Measurements from ENCODE around the gene SPTA1. TPM values are rescaled to one million over a fixed set of nuclear protein-coding genes. Genes with fewer than 3 reads are reported as not detected.
A peak's percentile ranks its signal among the peaks of the same experiment; 100 is the strongest.

Gene SPTA1
- total RNA-seq, 1 donor from 2014 or later, result 6.1 TPM

DNA sequence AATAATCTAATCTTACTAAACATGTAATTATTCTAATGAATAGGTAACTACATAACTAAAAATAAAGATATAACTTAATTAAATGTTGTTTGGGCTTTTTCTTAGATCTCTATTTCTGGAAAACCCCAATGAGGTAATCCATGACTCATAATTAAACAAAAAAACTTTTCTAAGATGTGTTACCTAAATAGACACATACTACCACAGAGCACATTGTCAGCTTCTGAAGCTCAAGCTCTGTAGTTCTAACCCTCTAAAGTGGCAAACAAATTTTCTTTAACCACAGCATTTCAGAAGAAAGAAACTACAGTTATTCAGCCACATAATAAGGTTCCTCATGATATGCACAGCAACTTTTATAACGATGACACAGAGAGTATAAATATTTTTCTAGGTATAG, 29.8 kb upstream of the SPTA1 start:
- DNase-seq (ENCODE audit: low spot score), result no peak
- Mint-ChIP-seq H3K27me3 (ENCODE audit: unreplicated experiment) (no peaks in the 10 kb centered on the region), H3K4me1 (ENCODE audit: unreplicated experiment) (peaks cover 25% of the 10 kb centered on the region), H3K4me3 (ENCODE audit: unreplicated experiment) (no peak overlapping the region), H3K36me3 (ENCODE audit: low read depth, unreplicated experiment) (no peaks in the 10 kb centered on the region), H3K27ac (ENCODE audit: unreplicated experiment) (no peak overlapping the region), H3K9me3 (ENCODE audit: unreplicated experiment) (no peaks in the 10 kb centered on the region)
- TF ChIP-seq, protein P1, sequence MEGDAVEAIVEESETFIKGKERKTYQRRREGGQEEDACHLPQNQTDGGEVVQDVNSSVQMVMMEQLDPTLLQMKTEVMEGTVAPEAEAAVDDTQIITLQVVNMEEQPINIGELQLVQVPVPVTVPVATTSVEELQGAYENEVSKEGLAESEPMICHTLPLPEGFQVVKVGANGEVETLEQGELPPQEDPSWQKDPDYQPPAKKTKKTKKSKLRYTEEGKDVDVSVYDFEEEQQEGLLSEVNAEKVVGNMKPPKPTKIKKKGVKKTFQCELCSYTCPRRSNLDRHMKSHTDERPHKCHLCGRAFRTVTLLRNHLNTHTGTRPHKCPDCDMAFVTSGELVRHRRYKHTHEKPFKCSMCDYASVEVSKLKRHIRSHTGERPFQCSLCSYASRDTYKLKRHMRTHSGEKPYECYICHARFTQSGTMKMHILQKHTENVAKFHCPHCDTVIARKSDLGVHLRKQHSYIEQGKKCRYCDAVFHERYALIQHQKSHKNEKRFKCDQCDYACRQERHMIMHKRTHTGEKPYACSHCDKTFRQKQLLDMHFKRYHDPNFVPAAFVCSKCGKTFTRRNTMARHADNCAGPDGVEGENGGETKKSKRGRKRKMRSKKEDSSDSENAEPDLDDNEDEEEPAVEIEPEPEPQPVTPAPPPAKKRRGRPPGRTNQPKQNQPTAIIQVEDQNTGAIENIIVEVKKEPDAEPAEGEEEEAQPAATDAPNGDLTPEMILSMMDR (IDR thresholded peaks at IDR 0.05; ENCODE audit: unreplicated experiment), result no peak

DNA sequence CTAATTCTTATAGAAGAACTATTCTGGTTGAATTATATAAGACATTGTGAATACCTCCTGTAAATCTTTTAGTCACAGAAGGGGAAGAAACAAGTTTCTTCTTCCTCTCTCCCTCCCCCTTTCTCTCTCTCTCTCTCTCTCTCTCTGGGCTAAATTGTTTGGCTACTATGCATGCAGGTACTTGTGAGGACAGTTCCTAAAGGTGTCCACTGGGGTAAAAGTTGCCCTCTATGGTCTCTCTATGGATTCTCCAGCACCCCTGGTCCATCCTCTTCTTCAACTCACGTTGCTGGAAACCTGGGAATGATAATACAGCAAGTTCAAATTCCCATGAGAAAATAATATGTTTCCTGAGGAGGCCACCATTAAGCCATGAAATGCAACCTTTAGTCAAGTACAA, 28.2 kb upstream of the SPTA1 start:
- TF ChIP-seq, protein P1 (IDR thresholded peaks at IDR 0.05; ENCODE audit: unreplicated experiment), result no peak
- Mint-ChIP-seq H3K27ac (ENCODE audit: unreplicated experiment) (no peak overlapping the region), H3K27me3 (ENCODE audit: unreplicated experiment) (no peaks in the 10 kb centered on the region), H3K9me3 (ENCODE audit: unreplicated experiment) (no peaks in the 10 kb centered on the region), H3K4me3 (ENCODE audit: unreplicated experiment) (no peak overlapping the region), H3K36me3 (ENCODE audit: low read depth, unreplicated experiment) (no peaks in the 10 kb centered on the region), H3K4me1 (ENCODE audit: unreplicated experiment) (peaks cover 18% of the 10 kb centered on the region)
- DNase-seq (ENCODE audit: low spot score), result no peak

DNA sequence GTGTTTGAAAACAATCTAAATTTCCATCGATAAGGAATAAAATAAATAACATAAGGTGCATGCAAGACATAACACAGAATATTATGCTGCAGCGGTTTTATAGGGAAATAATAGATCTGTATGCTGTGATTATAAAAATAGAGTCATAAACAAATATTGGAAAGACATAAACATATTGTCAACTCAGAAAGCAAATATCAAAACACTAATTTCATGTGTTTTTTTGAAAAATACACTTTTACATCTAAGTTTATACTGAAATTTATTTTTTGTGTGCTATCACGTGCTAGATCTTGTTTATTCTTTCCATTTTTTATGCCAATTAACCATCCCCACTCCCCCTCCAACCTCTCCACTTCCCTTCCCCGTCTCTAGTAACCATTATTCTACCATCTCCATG, 24.6 kb upstream of the SPTA1 start:
- TF ChIP-seq, protein P1 (IDR thresholded peaks at IDR 0.05; ENCODE audit: unreplicated experiment), result no peak
- no peaks in the 10 kb centered on the region for H3K27me3 Mint-ChIP-seq (ENCODE audit: unreplicated experiment)
- H3K4me3 Mint-ChIP-seq (ENCODE audit: unreplicated experiment), result no peak overlapping the region
- H3K4me1 Mint-ChIP-seq (ENCODE audit: unreplicated experiment), result peaks cover 3% of the 10 kb centered on the region
- no peak overlapping the region for H3K27ac Mint-ChIP-seq (ENCODE audit: unreplicated experiment)
- DNase-seq (ENCODE audit: low spot score), result no peak
- H3K36me3 Mint-ChIP-seq (ENCODE audit: low read depth, unreplicated experiment), result no peaks in the 10 kb centered on the region
- H3K9me3 Mint-ChIP-seq (ENCODE audit: unreplicated experiment), result no peaks in the 10 kb centered on the region

DNA sequence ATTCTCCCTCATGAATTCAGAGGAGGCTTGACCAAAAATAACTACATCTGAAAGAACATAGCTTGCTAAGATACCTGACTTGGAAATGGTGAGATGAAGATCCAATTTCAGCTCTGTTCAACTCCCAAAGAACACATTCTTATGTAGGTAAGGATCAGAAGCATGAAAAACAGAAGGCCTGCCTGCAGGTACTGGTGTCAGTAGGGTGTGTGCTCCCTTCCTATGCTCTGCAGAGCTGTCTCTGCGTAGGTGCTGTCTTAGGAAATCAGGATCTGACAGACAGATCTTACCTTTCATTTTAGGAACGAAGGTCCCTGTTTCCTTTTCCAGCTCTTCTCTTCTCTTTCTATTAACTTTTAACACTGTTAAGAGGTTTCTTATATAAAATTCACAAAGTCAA, 19.6 kb upstream of the SPTA1 start:
- Mint-ChIP-seq H3K4me3 (ENCODE audit: unreplicated experiment) (no peak overlapping the region), H3K9me3 (ENCODE audit: unreplicated experiment) (no peaks in the 10 kb centered on the region), H3K27ac (ENCODE audit: unreplicated experiment) (peak overlapping the region; percentile 62), H3K4me1 (ENCODE audit: unreplicated experiment) (no peaks in the 10 kb centered on the region), H3K36me3 (ENCODE audit: low read depth, unreplicated experiment) (no peaks in the 10 kb centered on the region), H3K27me3 (ENCODE audit: unreplicated experiment) (no peaks in the 10 kb centered on the region)
- DNase-seq (ENCODE audit: low spot score), result no peak
- TF ChIP-seq, protein P1 (IDR thresholded peaks at IDR 0.05; ENCODE audit: unreplicated experiment), result no peak

DNA sequence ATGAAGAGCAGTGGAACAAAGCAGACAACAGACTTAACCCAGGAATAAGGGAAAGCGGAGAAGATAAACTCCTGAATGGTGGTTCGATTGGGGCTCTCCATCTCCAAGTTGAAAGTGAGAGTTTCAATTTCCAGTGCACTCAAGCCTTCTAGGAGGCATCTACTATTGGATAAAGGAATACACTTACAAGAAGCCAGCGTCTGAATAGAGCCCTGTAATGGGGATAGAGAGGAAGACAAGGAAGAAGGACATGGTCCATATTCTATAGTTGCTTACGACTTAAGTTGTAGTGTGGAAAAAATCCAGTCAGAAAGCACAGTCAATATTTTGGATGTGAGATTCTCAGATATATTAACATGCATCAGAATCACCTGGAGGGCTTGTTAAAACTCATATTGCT, 14.0 kb upstream of the SPTA1 start, which contains the start of gene OR6K2:
Gene OR6K2 (minus strand): TSS at position 101 of the 400 bp plus-strand sequence. CDS start 0 bp downstream, at position 101.
- Mint-ChIP-seq H3K27ac (ENCODE audit: unreplicated experiment) (no peak within 1 kb of the TSS), H3K4me3 (ENCODE audit: unreplicated experiment) (no peak within 1 kb of the TSS), H3K9me3 (ENCODE audit: unreplicated experiment) (no peaks in the 10 kb centered on the region), H3K4me1 (ENCODE audit: unreplicated experiment) (no peaks in the 10 kb centered on the region), H3K36me3 (ENCODE audit: low read depth, unreplicated experiment) (no peaks in the 10 kb centered on the region), H3K27me3 (ENCODE audit: unreplicated experiment) (peaks cover 1% of the 10 kb centered on the region)
- TF ChIP-seq, protein P1 (IDR thresholded peaks at IDR 0.05; ENCODE audit: unreplicated experiment), result no peak
- DNase-seq (ENCODE audit: low spot score), result no peak
